ENCODE measurements around the gene ATP5F1A.

GRCh38 chr18:46051731-46052461, 46.2 kb downstream of the ATP5F1A start:
- TF ChIP-seq CTCF (IDR thresholded peaks at IDR 0.05; ENCODE audit: low read depth, low read length) (no peak), EZH2phosphoT487 (IDR thresholded peaks at IDR 0.05; ENCODE audit: low read depth) (no peak)
